ENCODE results near the gene ETV7. TPM values are rescaled to one million over a fixed set of nuclear protein-coding genes. Genes with fewer than 3 reads are reported as not detected.

ETV7 gene
- 10 to 100 TPM in 2 of 4 donors, 1 to 10 TPM in 2; 3.3 to 12.1 (median 9.9) TPM for total RNA-seq

- Histone ChIP-seq H3K27me3 (no peaks in the 10 kb centered on the region), H3K9me3 (no peaks in the 10 kb centered on the region), H3K27ac (peak within 1 kb of the TSS; percentile 58 to 79 (median 60)), H3K4me1 (peaks cover 0 to 12% (median 4%) of the 10 kb centered on the region in 4 donors), H3K36me3 (no peaks in the 10 kb centered on the region), H3K4me3 (peak within 1 kb of the TSS; percentile 45 to 78 (median 68))
- TF ChIP-seq POLR2A (IDR thresholded peaks at IDR 0.05): peak; percentile 35 to 56
- TF ChIP-seq CTCF (IDR thresholded peaks at IDR 0.05): peak in 3 of 6 experiments; percentile 14 to 32 (median 21)
- DNase-seq: peak in 2 of 3 donors; percentile 76 to 84
These were observed at the start of gene ETV7 for GRCh38 chr6:36387440-36388303. Gene ETV7, minus strand, starts transcription at chr6:36387669. Its CDS starts 128 bp downstream, at chr6:36387541.

DNA sequence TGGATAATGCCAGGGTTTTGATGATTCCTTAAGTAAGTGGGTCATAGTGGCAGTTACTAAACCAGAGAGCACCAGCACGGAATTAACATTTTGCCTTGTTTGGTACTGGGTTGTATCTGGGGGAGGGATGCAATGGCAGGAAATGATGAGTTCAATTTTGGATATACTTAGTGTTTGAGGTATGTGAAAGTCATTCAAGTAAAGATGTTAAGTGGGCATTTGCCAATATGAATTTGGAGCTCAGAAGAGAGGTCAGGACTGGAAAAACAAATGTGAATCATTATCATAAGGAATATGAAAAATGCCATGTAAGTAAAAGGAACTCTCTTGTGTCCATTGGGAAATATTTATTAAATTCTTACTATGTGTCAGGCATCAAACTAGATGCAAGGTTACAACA is 49.0 kb upstream of the ETV7 start:
- Histone ChIP-seq H3K27me3 (no peaks in the 10 kb centered on the region), H3K4me3 (no peak overlapping the region), H3K4me1 (peaks cover 0 to 8% (median under 1%) of the 10 kb centered on the region in 4 donors), H3K27ac (no peak overlapping the region), H3K36me3 (no peaks in the 10 kb centered on the region), H3K9me3 (no peaks in the 10 kb centered on the region)
- no peak for DNase-seq
- TF ChIP-seq POLR2A (IDR thresholded peaks at IDR 0.05) (no peak), CTCF (IDR thresholded peaks at IDR 0.05) (no peak)

DNA sequence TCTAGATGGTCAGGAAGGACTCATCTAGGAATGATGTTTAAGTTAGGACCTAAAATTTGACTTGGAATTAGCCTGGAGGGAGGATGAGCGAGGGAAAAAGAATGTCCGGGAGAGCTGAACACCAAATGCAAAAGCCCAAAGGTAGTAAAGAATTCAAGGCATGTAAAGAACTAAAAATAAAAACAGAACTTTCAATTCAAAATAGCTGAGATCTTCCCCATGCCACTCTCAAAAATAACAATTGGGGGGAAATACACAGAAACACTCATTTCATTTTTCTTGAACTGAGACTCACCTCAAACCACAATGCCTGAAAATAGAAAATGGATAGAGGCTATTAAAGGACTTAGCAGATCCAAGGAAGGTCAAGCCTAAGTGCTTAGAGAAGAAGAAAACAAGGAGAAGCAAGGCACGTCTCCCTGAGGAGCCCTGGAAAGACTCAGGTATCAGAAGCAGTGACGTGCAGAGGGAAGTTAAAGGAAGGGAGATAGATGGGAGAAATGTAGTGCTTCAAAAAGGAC is 44.7 kb upstream of the ETV7 start:
- Histone ChIP-seq H3K36me3 (no peaks in the 10 kb centered on the region), H3K27me3 (no peaks in the 10 kb centered on the region), H3K4me3 (no peak overlapping the region), H3K27ac (no peak overlapping the region), H3K9me3 (no peaks in the 10 kb centered on the region), H3K4me1 (no peaks in the 10 kb centered on the region)
- no peak for DNase-seq
- no peak for TF ChIP-seq POLR2A (IDR thresholded peaks at IDR 0.05)
- no peak for TF ChIP-seq CTCF (IDR thresholded peaks at IDR 0.05)

DNA sequence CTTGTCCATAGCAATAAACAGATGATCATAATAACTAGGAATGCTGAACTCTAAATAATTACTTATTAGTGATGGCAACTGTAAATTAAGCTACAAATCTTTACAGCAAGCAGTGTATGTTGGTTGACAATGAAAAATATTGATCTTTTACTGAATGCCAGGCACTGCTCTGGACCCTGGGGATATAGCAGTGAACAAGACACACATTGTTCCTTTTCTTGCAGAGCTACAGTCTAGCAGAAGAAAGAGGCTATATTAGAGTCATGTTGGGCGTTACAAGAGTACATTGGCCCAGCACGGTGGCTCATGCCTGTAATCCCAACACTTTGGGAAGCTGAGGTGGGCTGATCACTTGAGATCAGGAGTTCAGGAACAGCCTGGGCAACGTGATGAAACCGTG is 43.7 kb upstream of the ETV7 start:
- TF ChIP-seq CTCF (IDR thresholded peaks at IDR 0.05) (no peak), POLR2A (IDR thresholded peaks at IDR 0.05) (no peak)
- Histone ChIP-seq H3K27me3 (no peaks in the 10 kb centered on the region), H3K9me3 (no peaks in the 10 kb centered on the region), H3K27ac (no peak overlapping the region), H3K4me3 (no peak overlapping the region), H3K4me1 (no peaks in the 10 kb centered on the region), H3K36me3 (no peaks in the 10 kb centered on the region)
- DNase-seq: no peak

GRCh38 chr6:36430351-36430750 is 42.9 kb upstream of the ETV7 start:
- H3K36me3 ChIP-seq: no peaks in the 10 kb centered on the region
- DNase-seq: no peak
- no peak for TF ChIP-seq POLR2A (IDR thresholded peaks at IDR 0.05)
- no peak for TF ChIP-seq CTCF (IDR thresholded peaks at IDR 0.05)
- no peaks in the 10 kb centered on the region for H3K27me3 ChIP-seq
- H3K4me1 ChIP-seq: no peaks in the 10 kb centered on the region
- H3K9me3 ChIP-seq: no peaks in the 10 kb centered on the region
- H3K27ac ChIP-seq: no peak overlapping the region
- H3K4me3 ChIP-seq: no peak overlapping the region
